Mononuclear cell (primary cell): ENCODE data around the gene RFTN1. TPM values are rescaled to one million over a fixed set of nuclear protein-coding genes. Genes with fewer than 3 reads are reported as not detected.

ENCODE experiments used
- total RNA-seq: library from RNA; depleted of rRNA; stranded (reverse); fragments of >200 nt; gene quantifications from one replicate; pipeline ENCODE4 v1.2.3, GENCODE V29; 2012

The RFTN1 gene
- total RNA-seq, 1 donor: 50.4 TPM

Other genes with a start within 250 kb of the RFTN1 start
- 7.9 TPM for gene DPH3, start 248.8 kb downstream of the RFTN1 start, total RNA-seq
- 139 TPM for gene OXNAD1, start 248.5 kb downstream of the RFTN1 start, total RNA-seq
- gene DAZL, start 91.7 kb upstream of the RFTN1 start, total RNA-seq: 0.10 TPM